Stimulated activated CD8-positive, alpha-beta memory T cell treated with anti-CD3 and anti-CD28 coated beads, Interleukin-7, amount 100 ng/mL, for 24 hours (primary cell): Measurements from ENCODE around the gene KNDC1.
"Not testable (repeated sequence)": the region's sequence is repeated elsewhere in the genome, so short reads cannot be mapped to it uniquely, and the experiment has no call there.

Experiments
- DNase-seq: peaks from one replicate; pipeline ENCODE4 v3.0.0-alpha.2; 2020; ENCODE audit warnings: low read depth

Gene KNDC1

GRCh38 chr10:133224076-133224475 is 64.1 kb downstream of the KNDC1 start:
- no peak for DNase-seq

GRCh38 chr10:133224756-133225372 is 64.8 kb downstream of the KNDC1 start:
- no peak for DNase-seq

- DNase-seq = no peak
Observed at GRCh38 chr10:133225707-133226191, 65.7 kb downstream of the KNDC1 start.

GRCh38 chr10:133226251-133226808 is 66.3 kb downstream of the KNDC1 start:
- no peak for DNase-seq

- no peak for DNase-seq
Observed at GRCh38 chr10:133227256-133227655, 67.2 kb downstream of the KNDC1 start.

- no peak for DNase-seq
Observed at GRCh38 chr10:133229265-133230043, 69.4 kb downstream of the KNDC1 start.

- DNase-seq = no peak
Observed at GRCh38 chr10:133230044-133230361, 70.0 kb downstream of the KNDC1 start, which contains the start of gene UTF1. UTF1 (plus strand) TSS chr10:133230217; CDS start chr10:133230289, 72 bp downstream.

- no peak for DNase-seq
Observed at GRCh38 chr10:133230387-133231195, 70.6 kb downstream of the KNDC1 start.

GRCh38 chr10:133231244-133231945 is 71.4 kb downstream of the KNDC1 start:
- DNase-seq = no peak

- DNase-seq = no peak
Observed at GRCh38 chr10:133231946-133232574, 72.0 kb downstream of the KNDC1 start.

GRCh38 chr10:133234796-133235195 is 74.8 kb downstream of the KNDC1 start:
- DNase-seq = not testable (repeated sequence)

- no peak for DNase-seq
Observed at GRCh38 chr10:133235265-133235855, 75.3 kb downstream of the KNDC1 start.

- no peak for DNase-seq
Observed at GRCh38 chr10:133235932-133236331, 75.9 kb downstream of the KNDC1 start.

- no peak for DNase-seq
Observed at GRCh38 chr10:133236401-133237240, 76.6 kb downstream of the KNDC1 start.

GRCh38 chr10:133237241-133237587 is 77.2 kb downstream of the KNDC1 start:
- no peak for DNase-seq

GRCh38 chr10:133237588-133238465 is 77.8 kb downstream of the KNDC1 start, which contains the start of gene VENTX:
VENTX (plus strand) TSS chr10:133237855; CDS start chr10:133237915, 60 bp downstream.
- DNase-seq = no peak

- no peak for DNase-seq
Observed at GRCh38 chr10:133238466-133238804, 78.4 kb downstream of the KNDC1 start.

- no peak for DNase-seq
Observed at GRCh38 chr10:133239990-133240389, 80.0 kb downstream of the KNDC1 start.
